LNCaP clone FGC (cell line): ENCODE data around the gene TSSK6.

Source experiments
- DNase-seq: peaks from one replicate; pipeline ENCODE4 v3.0.0-alpha.2; 2011; ENCODE audit warnings: low read depth
- H3K4me3 ChIP-seq: 2 replicates; pipeline ENCODE4 v1.5.1; 2011; ENCODE audit warnings: mild to moderate bottlenecking, low read depth, low read length, control low read depth
- CTCF ChIP-seq: IDR thresholded peaks from 2 replicates; pipeline ENCODE4 v1.5.1; 2012; ENCODE audit warnings: mild to moderate bottlenecking; ENCODE audit not compliant: control insufficient read depth, insufficient read depth; ENCODE audit errors: extremely low read depth

TSSK6 gene

GRCh38 chr19:19506592-19506991 lies 8.8 kb downstream of the TSSK6 start:
- no peak overlapping the region for H3K4me3 ChIP-seq
- TF ChIP-seq CTCF: no peak
- DNase-seq: no peak

- DNase-seq: no peak
- no peak overlapping the region for H3K4me3 ChIP-seq
- no peak for TF ChIP-seq CTCF
Observed at GRCh38 chr19:19505669-19506326, 9.6 kb downstream of the TSSK6 start.

GRCh38 chr19:19504754-19505668 lies 10.3 kb downstream of the TSSK6 start:
- no peak for DNase-seq
- no peak for TF ChIP-seq CTCF
- no peak overlapping the region for H3K4me3 ChIP-seq

DNA sequence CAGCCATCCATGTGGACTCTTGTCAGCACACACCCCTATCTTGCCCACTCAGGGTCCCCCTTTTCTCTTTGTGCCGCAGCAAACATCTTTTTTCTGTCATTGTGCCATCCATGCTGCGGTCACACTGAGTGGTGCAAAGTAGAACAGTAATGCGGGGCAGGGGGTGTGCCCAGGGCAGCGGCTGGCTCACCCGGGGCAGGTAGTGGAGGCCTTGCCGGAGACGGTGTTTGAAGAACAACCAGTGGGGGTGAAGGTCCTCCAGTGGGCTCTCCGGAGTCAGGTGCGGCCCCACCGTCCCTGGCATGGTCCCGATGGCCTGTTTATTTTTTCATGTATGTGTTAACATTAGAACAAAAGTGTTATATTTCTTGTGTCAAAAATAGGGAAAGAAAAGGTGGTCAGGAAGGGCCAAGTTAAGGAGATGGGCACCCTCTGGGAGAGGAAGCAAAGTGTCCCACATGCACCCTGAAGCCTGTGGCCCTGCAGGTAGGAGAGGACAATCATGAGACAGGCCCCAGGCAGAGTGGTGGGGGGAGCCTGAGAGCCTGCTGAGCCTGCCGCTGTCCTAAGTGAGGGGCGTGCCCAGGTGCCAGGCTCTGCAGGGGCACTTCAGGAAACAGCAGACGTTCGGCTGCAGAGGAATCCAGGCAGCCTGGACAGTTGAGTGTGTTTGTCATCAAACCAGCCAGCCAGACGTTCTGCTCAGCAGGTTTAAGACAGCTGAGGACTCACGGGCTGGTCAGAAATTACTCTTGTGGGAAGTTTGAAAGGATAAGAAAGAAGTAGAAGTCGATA lies 12.3 kb downstream of the TSSK6 start:
- TF ChIP-seq CTCF: no peak
- DNase-seq: no peak
- no peak overlapping the region for H3K4me3 ChIP-seq

DNA sequence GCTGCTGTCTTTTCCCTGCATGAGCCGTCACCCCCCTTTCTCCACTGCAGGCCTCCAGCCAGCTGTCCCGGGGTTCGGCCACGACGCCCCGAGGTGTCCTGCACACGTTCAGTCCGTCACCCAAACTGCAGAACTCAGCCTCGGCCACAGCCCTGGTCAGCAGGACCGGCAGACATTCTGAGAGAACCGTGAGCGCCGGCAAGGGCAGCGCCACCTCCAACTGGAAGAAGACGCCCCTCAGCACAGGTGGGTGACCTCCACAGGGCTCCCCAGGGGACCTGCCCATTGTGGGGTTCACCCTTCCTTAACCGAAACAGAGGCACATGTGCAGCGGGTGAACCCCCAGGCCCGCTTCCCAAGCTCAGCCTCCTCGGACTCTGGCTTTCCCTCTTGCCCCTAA lies 13.1 kb downstream of the TSSK6 start:
- no peak for DNase-seq
- TF ChIP-seq CTCF: no peak
- H3K4me3 ChIP-seq: no peak overlapping the region

GRCh38 chr19:19501798-19502197 lies 13.6 kb downstream of the TSSK6 start:
- DNase-seq: no peak
- TF ChIP-seq CTCF: no peak
- H3K4me3 ChIP-seq: no peak overlapping the region
